Stimulated activated memory B cell treated with anti-CD40 and anti-IgM and Interleukin-4, amounts not matched to agents 10 μg/mL and 1 μg/mL and 100 μg/mL, for 72 hours (primary cell): ENCODE data around the gene PALM.
A peak's percentile ranks its signal among the peaks of the same experiment; 100 is the strongest.
"Not testable (repeated sequence)": the region's sequence is repeated elsewhere in the genome, so short reads cannot be mapped to it uniquely, and the experiment has no call there.

ENCODE experiments used
- ATAC-seq: fragments of 150-1000 bp; cut with Tn5 transposase; 2 replicates; pipeline ENCODE4 v1.10.0; 2021
- H3K27ac Mint-ChIP-seq: one replicate; pipeline ENCODE4 v1.8.0; 2022; ENCODE audit warnings: mild to moderate bottlenecking, mixed read lengths
- H3K27me3 Mint-ChIP-seq: one replicate; pipeline ENCODE4 v1.8.0; 2022; ENCODE audit warnings: mixed read lengths
- H3K36me3 Mint-ChIP-seq: one replicate; pipeline ENCODE4 v1.8.0; 2022; ENCODE audit warnings: mixed read lengths
- H3K4me1 Mint-ChIP-seq: one replicate; pipeline ENCODE4 v1.8.0; 2022; ENCODE audit warnings: mixed read lengths
- H3K4me3 Mint-ChIP-seq: one replicate; pipeline ENCODE4 v1.8.0; 2022; ENCODE audit warnings: mild to moderate bottlenecking, moderate library complexity, mixed read lengths
- H3K9me3 Mint-ChIP-seq: one replicate; pipeline ENCODE4 v1.8.0; 2022; ENCODE audit warnings: mixed read lengths

Gene PALM

GRCh38 chr19:708154-709143 is at the start of gene PALM:
PALM (plus strand) TSS chr19:708935; CDS start chr19:709147, 212 bp downstream.
- H3K36me3 Mint-ChIP-seq = peaks cover under 1% of the 10 kb centered on the region
- peaks cover 58% of the 10 kb centered on the region for H3K27me3 Mint-ChIP-seq
- no peak for ATAC-seq
- H3K4me3 Mint-ChIP-seq = no peak within 1 kb of the TSS
- no peaks in the 10 kb centered on the region for H3K9me3 Mint-ChIP-seq
- peaks cover 4% of the 10 kb centered on the region for H3K4me1 Mint-ChIP-seq
- H3K27ac Mint-ChIP-seq = no peak within 1 kb of the TSS

- Mint-ChIP-seq H3K36me3 (peaks cover 18% of the 10 kb centered on the region), H3K4me3 (peak overlapping the region; percentile 98), H3K27me3 (no peaks in the 10 kb centered on the region), H3K9me3 (no peaks in the 10 kb centered on the region), H3K4me1 (peaks cover 82% of the 10 kb centered on the region), H3K27ac (peak overlapping the region; percentile 99)
- ATAC-seq = no peak
These were observed 47.8 kb upstream of the PALM start for GRCh38 chr19:660793-661426.

- peaks cover 74% of the 10 kb centered on the region for H3K4me1 Mint-ChIP-seq
- ATAC-seq = peak; percentile 65
- H3K36me3 Mint-ChIP-seq = peaks cover 13% of the 10 kb centered on the region
- H3K4me3 Mint-ChIP-seq = peak overlapping the region; percentile 98
- H3K9me3 Mint-ChIP-seq = no peaks in the 10 kb centered on the region
- peak overlapping the region; percentile 99 for H3K27ac Mint-ChIP-seq
- H3K27me3 Mint-ChIP-seq = no peaks in the 10 kb centered on the region
These were observed 47.1 kb upstream of the PALM start for GRCh38 chr19:661427-662196.

- Mint-ChIP-seq H3K4me1 (peaks cover 67% of the 10 kb centered on the region), H3K27me3 (no peaks in the 10 kb centered on the region), H3K4me3 (peak overlapping the region; percentile 98), H3K27ac (peak overlapping the region; percentile 99), H3K9me3 (no peaks in the 10 kb centered on the region), H3K36me3 (peaks cover 13% of the 10 kb centered on the region)
- peak; percentile 50 for ATAC-seq
These were observed 46.4 kb upstream of the PALM start for GRCh38 chr19:662207-662961.

- Mint-ChIP-seq H3K4me3 (peak within 1 kb of the TSS; percentile 98), H3K27me3 (no peaks in the 10 kb centered on the region), H3K27ac (peak within 1 kb of the TSS; percentile 99), H3K9me3 (no peaks in the 10 kb centered on the region), H3K4me1 (peaks cover 61% of the 10 kb centered on the region), H3K36me3 (peaks cover 13% of the 10 kb centered on the region)
- peak; percentile 79 for ATAC-seq
These were observed 45.6 kb upstream of the PALM start, which contains the start of gene RNF126 for GRCh38 chr19:662962-663681. RNF126 (minus strand) TSS chr19:663214; CDS start chr19:663121, 93 bp downstream.

- H3K9me3 Mint-ChIP-seq = no peaks in the 10 kb centered on the region
- peak overlapping the region; percentile 92 for H3K27ac Mint-ChIP-seq
- H3K27me3 Mint-ChIP-seq = no peaks in the 10 kb centered on the region
- ATAC-seq = no peak
- peak overlapping the region; percentile 82 for H3K4me3 Mint-ChIP-seq
- peaks cover 55% of the 10 kb centered on the region for H3K4me1 Mint-ChIP-seq
- peaks cover 13% of the 10 kb centered on the region for H3K36me3 Mint-ChIP-seq
These were observed 45.0 kb upstream of the PALM start for GRCh38 chr19:663682-664117.

GRCh38 chr19:664913-665443 is 43.8 kb upstream of the PALM start:
- H3K4me3 Mint-ChIP-seq = peak overlapping the region; percentile 48
- peak overlapping the region; percentile 49 for H3K27ac Mint-ChIP-seq
- peaks cover 42% of the 10 kb centered on the region for H3K4me1 Mint-ChIP-seq
- H3K36me3 Mint-ChIP-seq = peaks cover 7% of the 10 kb centered on the region
- no peaks in the 10 kb centered on the region for H3K9me3 Mint-ChIP-seq
- H3K27me3 Mint-ChIP-seq = peaks cover 9% of the 10 kb centered on the region
- no peak for ATAC-seq

- H3K27ac Mint-ChIP-seq, H3K4me3 Mint-ChIP-seq, H3K36me3 Mint-ChIP-seq, H3K9me3 Mint-ChIP-seq, ATAC-seq, H3K27me3 Mint-ChIP-seq: not testable (repeated sequence)
- peaks cover 21% of the 10 kb centered on the region for H3K4me1 Mint-ChIP-seq
These were observed 41.7 kb upstream of the PALM start for GRCh38 chr19:666985-667573.

- not testable (repeated sequence) for H3K27ac Mint-ChIP-seq, H3K36me3 Mint-ChIP-seq, H3K4me3 Mint-ChIP-seq, ATAC-seq, H3K9me3 Mint-ChIP-seq
- Mint-ChIP-seq H3K27me3 (peaks cover 16% of the 10 kb centered on the region), H3K4me1 (peaks cover 14% of the 10 kb centered on the region)
These were observed 39.9 kb upstream of the PALM start for GRCh38 chr19:668675-669434.

GRCh38 chr19:670609-671075 is 38.1 kb upstream of the PALM start:
- no peak for ATAC-seq
- H3K9me3 Mint-ChIP-seq = no peaks in the 10 kb centered on the region
- H3K36me3 Mint-ChIP-seq = no peaks in the 10 kb centered on the region
- H3K4me1 Mint-ChIP-seq = peaks cover 7% of the 10 kb centered on the region
- H3K27me3 Mint-ChIP-seq = peaks cover 32% of the 10 kb centered on the region
- H3K27ac Mint-ChIP-seq = no peak overlapping the region
- H3K4me3 Mint-ChIP-seq = no peak overlapping the region

- ATAC-seq = no peak
- Mint-ChIP-seq H3K9me3 (no peaks in the 10 kb centered on the region), H3K4me1 (peaks cover 8% of the 10 kb centered on the region), H3K4me3 (no peak overlapping the region), H3K27me3 (peaks cover 28% of the 10 kb centered on the region), H3K36me3 (no peaks in the 10 kb centered on the region), H3K27ac (no peak overlapping the region)
These were observed 34.2 kb upstream of the PALM start for GRCh38 chr19:674282-675151.

GRCh38 chr19:676007-676338 is 32.8 kb upstream of the PALM start:
- H3K9me3 Mint-ChIP-seq = no peaks in the 10 kb centered on the region
- H3K4me3 Mint-ChIP-seq = no peak overlapping the region
- H3K36me3 Mint-ChIP-seq = no peaks in the 10 kb centered on the region
- H3K4me1 Mint-ChIP-seq = peaks cover 8% of the 10 kb centered on the region
- H3K27ac Mint-ChIP-seq = no peak overlapping the region
- peaks cover 26% of the 10 kb centered on the region for H3K27me3 Mint-ChIP-seq
- no peak for ATAC-seq
